Natural killer cell (primary cell): ENCODE measurements around the gene MUCL3. TPM values are rescaled to one million over a fixed set of nuclear protein-coding genes. Genes with fewer than 3 reads are reported as not detected.
"Not testable (repeated sequence)": the region's sequence is repeated elsewhere in the genome, so short reads cannot be mapped to it uniquely, and the experiment has no call there.

Experiments used
- ATAC-seq, 3 donors: fragments of 150-1000 bp in 2 of 3; fragments of 200-7000 bp in 1 of 3; cut with Tn5 transposase; 1 replicate in 1 of 3; 2 replicates in 2 of 3; pipeline ENCODE4 v1.10.0; 2021; ENCODE audit warnings: mild to moderate bottlenecking in 2 of 3, moderate library complexity in 2 of 3
- DNase-seq, 2 donors: peaks; one replicate each; pipeline versions ENCODE4 v3.0.0 to v3.0.0-alpha.2; 2013 to 2021; ENCODE audit warnings: mixed read lengths in 1 of 2
- H3K27ac ChIP-seq: one replicate; pipeline ENCODE4 v1.5.1; 2013; ENCODE audit warnings: mild to moderate bottlenecking, low read length
- H3K27me3 ChIP-seq: one replicate; pipeline ENCODE4 v1.6.1; 2013; ENCODE audit warnings: low read length; ENCODE audit not compliant: control insufficient read depth, insufficient read depth
- H3K36me3 ChIP-seq: one replicate; pipeline ENCODE4 v1.6.1; 2013; ENCODE audit warnings: low read length; ENCODE audit not compliant: control insufficient read depth, insufficient read depth
- H3K4me1 ChIP-seq: one replicate; pipeline ENCODE4 v1.6.1; 2013; ENCODE audit warnings: low read length; ENCODE audit not compliant: control insufficient read depth, insufficient read depth
- H3K4me3 ChIP-seq: one replicate; pipeline ENCODE4 v1.5.1; 2013; ENCODE audit warnings: low read length
- H3K9me3 ChIP-seq: one replicate; pipeline ENCODE4 v1.6.1; 2013; ENCODE audit warnings: low read length; ENCODE audit not compliant: control insufficient read depth, insufficient read depth
- H3K27ac Mint-ChIP-seq, 2 donors: one replicate each; pipeline ENCODE4 v1.8.0; 2022; ENCODE audit warnings: mild to moderate bottlenecking in 2 of 2, mixed read lengths in 2 of 2, moderate library complexity in 1 of 2
- H3K27me3 Mint-ChIP-seq, 2 donors: one replicate each; pipeline ENCODE4 v1.8.0; 2022; ENCODE audit warnings: low read depth in 2 of 2, mixed read lengths in 2 of 2
- H3K36me3 Mint-ChIP-seq: one replicate; pipeline ENCODE4 v1.8.0; 2022; ENCODE audit warnings: mixed read lengths
- H3K4me1 Mint-ChIP-seq, 2 donors: one replicate each; pipeline ENCODE4 v1.8.0; 2022; ENCODE audit warnings: mixed read lengths in 2 of 2
- H3K4me3 Mint-ChIP-seq: one replicate; pipeline ENCODE4 v1.8.0; 2022; ENCODE audit warnings: mild to moderate bottlenecking, moderate library complexity, mixed read lengths
- H3K9me3 Mint-ChIP-seq, 2 donors: one replicate each; pipeline ENCODE4 v1.8.0; 2022; ENCODE audit warnings: mixed read lengths in 2 of 2
- WGBS: methylation state at CpG from one replicate; pipeline ENCODE4 v1.1.7; 2013; ENCODE audit warnings: missing lambda C conversion rate; ENCODE audit not compliant: insufficient coverage; 5-methylcytosine and 5-hydroxymethylcytosine counted together
- intact Hi-C: fragments of 100-400 bp; cut with micrococcal nuclease; formaldehyde crosslinking; loops from one replicate; pipeline ENCODE4 v1.14.2; 2022
- total RNA-seq, 4 donors: library from RNA; stranded (reverse); fragments of 120-200 nt in 1 of 4; gene quantifications; one replicate each; pipeline versions ENCODE4 v1.2.3 to v1.2.4, GENCODE V29; 2013 to 2022
- TF ChIP-seq, protein P1 (sequence below): fragments of 200-600 bp; IDR thresholded peaks from one replicate; pipeline ENCODE4 v1.8.0; 2022; ENCODE audit warnings: antibody characterized with exemption

Gene MUCL3
- total RNA-seq, 3 donors from 2014 or later (not counting 1 experiment from before 2014, with no cell fraction given), result not detected

DNA sequence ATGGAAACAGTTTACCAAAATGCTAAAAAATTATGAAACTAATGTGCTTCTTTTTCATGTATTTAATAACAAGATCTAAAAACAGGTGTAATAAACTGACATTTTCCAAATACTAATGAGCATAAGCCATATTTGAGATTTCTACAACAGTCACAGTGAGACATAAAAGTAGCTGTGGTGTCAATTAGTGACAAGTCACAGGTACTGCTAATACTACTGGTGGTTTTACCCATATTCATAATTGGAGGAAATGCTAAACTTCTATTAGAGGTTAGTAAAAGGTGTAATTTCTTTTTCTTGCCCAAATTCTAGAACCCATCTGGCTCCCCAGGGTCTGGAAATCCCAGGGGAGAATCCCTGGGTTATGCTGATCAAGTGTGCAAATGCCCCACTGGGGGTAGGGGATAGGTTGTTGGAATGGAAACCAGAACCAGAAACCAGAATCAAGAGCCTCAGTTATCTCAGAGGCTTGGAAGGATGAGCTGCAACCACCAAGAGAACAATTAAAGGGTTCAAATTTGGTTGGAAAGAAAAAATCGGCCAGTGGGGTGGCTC lies 39.8 kb upstream of the MUCL3 start:
- H3K36me3 Mint-ChIP-seq, result no peaks in the 10 kb centered on the region
- Histone ChIP-seq H3K27me3 (no peaks in the 10 kb centered on the region), H3K9me3 (no peaks in the 10 kb centered on the region), H3K27ac (no peak overlapping the region), H3K4me3 (no peak overlapping the region), H3K36me3 (no peaks in the 10 kb centered on the region), H3K4me1 (no peaks in the 10 kb centered on the region)
- H3K9me3 Mint-ChIP-seq, result no peaks in the 10 kb centered on the region
- intact Hi-C loops, result no loop called here
- H3K27ac Mint-ChIP-seq, result no peak overlapping the region
- no peak for DNase-seq
- H3K4me1 Mint-ChIP-seq, result no peaks in the 10 kb centered on the region
- WGBS, result 86% methylated on average over 1 of the region's 1 CpG
- H3K4me3 Mint-ChIP-seq, result no peak overlapping the region
- no peak for ATAC-seq
- peaks cover 0 to 8% of the 10 kb centered on the region in 2 donors for H3K27me3 Mint-ChIP-seq
- TF ChIP-seq, protein P1, sequence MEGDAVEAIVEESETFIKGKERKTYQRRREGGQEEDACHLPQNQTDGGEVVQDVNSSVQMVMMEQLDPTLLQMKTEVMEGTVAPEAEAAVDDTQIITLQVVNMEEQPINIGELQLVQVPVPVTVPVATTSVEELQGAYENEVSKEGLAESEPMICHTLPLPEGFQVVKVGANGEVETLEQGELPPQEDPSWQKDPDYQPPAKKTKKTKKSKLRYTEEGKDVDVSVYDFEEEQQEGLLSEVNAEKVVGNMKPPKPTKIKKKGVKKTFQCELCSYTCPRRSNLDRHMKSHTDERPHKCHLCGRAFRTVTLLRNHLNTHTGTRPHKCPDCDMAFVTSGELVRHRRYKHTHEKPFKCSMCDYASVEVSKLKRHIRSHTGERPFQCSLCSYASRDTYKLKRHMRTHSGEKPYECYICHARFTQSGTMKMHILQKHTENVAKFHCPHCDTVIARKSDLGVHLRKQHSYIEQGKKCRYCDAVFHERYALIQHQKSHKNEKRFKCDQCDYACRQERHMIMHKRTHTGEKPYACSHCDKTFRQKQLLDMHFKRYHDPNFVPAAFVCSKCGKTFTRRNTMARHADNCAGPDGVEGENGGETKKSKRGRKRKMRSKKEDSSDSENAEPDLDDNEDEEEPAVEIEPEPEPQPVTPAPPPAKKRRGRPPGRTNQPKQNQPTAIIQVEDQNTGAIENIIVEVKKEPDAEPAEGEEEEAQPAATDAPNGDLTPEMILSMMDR, result no peak

DNA sequence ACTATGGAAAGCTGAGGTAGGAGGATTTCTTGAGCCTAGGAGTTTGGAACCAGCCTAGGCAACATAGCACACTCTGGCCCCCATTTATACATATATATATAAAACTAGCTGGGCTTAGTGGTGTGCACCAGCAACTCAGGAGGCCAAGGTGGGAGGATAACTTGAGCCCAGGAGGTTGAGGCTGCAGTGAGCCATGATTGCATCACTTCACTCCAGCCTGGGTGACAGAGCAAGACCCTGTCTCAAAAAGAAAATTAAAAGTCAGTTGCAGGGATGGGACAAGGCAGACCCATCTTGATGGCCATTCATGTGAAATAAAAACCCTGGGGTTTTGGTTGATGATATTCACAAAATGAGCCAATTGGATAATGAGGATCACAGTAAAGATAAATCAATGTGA lies 39.3 kb upstream of the MUCL3 start:
- intact Hi-C loops, result no loop called here
- ATAC-seq, result no peak
- no peaks in the 10 kb centered on the region for H3K9me3 Mint-ChIP-seq

GRCh38 chr6:30902196-30902595 lies 38.6 kb upstream of the MUCL3 start:
- H3K4me1 Mint-ChIP-seq, H3K4me1 ChIP-seq, ATAC-seq, H3K9me3 ChIP-seq, H3K9me3 Mint-ChIP-seq, H3K4me3 Mint-ChIP-seq, DNase-seq, H3K27me3 ChIP-seq, H3K36me3 Mint-ChIP-seq, H3K27me3 Mint-ChIP-seq, H3K4me3 ChIP-seq, H3K27ac ChIP-seq, H3K36me3 ChIP-seq, intact Hi-C loops, H3K27ac Mint-ChIP-seq: not testable (repeated sequence)
- WGBS, result 89% methylated on average over 9 of the region's 9 CpGs

More for the DNA sequence above, 39.3 kb upstream of the MUCL3 start:
- no peaks in the 10 kb centered on the region for H3K36me3 Mint-ChIP-seq
- Histone ChIP-seq H3K27ac (no peak overlapping the region), H3K9me3 (no peaks in the 10 kb centered on the region), H3K4me1 (no peaks in the 10 kb centered on the region), H3K4me3 (no peak overlapping the region), H3K27me3 (no peaks in the 10 kb centered on the region), H3K36me3 (no peaks in the 10 kb centered on the region)
- H3K27me3 Mint-ChIP-seq, result peaks cover 0 to 7% of the 10 kb centered on the region in 2 donors
- no peaks in the 10 kb centered on the region for H3K4me1 Mint-ChIP-seq
- DNase-seq, result no peak
- no peak overlapping the region for H3K4me3 Mint-ChIP-seq
- no peak overlapping the region for H3K27ac Mint-ChIP-seq
- TF ChIP-seq, protein P1, result no peak

DNA sequence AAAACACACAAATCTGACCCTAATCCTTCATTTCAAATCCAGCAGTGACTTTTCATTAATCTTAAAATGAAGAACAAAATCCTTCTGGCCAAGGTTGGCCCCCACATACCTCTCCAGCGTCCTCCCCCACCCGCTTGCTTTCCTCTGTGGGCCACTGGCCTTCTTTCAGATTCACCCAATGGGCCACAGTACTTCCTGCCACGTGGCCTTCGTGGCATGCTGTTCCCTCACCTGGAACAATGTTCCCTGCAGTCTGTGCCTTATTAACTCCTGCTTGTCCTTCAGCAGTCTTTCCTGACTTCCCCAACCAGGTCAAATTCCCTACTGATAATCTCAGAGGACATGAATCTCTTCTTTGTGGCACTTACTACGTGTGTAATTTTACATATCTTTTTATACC lies 38.1 kb upstream of the MUCL3 start:
- H3K27ac ChIP-seq, result no peak overlapping the region
- no peak for DNase-seq
- no peak for ATAC-seq
- Mint-ChIP-seq H3K9me3 (no peaks in the 10 kb centered on the region), H3K4me3 (no peak overlapping the region), H3K27me3 (peaks cover 0 to 7% of the 10 kb centered on the region in 2 donors), H3K4me1 (peaks cover 1 to 2% of the 10 kb centered on the region in 2 donors), H3K27ac (no peak overlapping the region), H3K36me3 (no peaks in the 10 kb centered on the region)
- no peak overlapping the region for H3K4me3 ChIP-seq
- intact Hi-C loops, result no loop called here
- H3K27me3 ChIP-seq, result no peaks in the 10 kb centered on the region
- H3K4me1 ChIP-seq, result peaks cover 5% of the 10 kb centered on the region
- H3K9me3 ChIP-seq, result no peaks in the 10 kb centered on the region
- WGBS, result 39% methylated on average over 5 of the region's 5 CpGs
- TF ChIP-seq, protein P1, result no peak
- H3K36me3 ChIP-seq, result no peaks in the 10 kb centered on the region
